K562 (cell line): ENCODE measurements around the gene CCR7. TPM values are rescaled to one million over a fixed set of nuclear protein-coding genes. Genes with fewer than 3 reads are reported as not detected.

ENCODE experiments used
- ATAC-seq: fragments of 200-7000 bp; cut with Tn5 transposase; 3 replicates; pipeline ENCODE4 v1.9.1; 2020; ENCODE audit warnings: moderate library complexity
- BruUV-seq: library from RNA; stranded (reverse); fragments of 400-500 nt; replicated peaks from 2 replicates; lab custom pipeline; 2021; lab: Mats Ljungman, UMichigan
- CTCF ChIA-PET: fragments of 300-600 bp; formaldehyde crosslinking; extraction: SDS; loops from one replicate; lab custom pipeline; 2021; ENCODE audit warnings: low intra/inter-chr PET ratio; lab: Yijun Ruan, JAX
- POLR2A ChIA-PET: fragments of 300-600, 350-650 bp; sonication (Branson Sonifier 250); formaldehyde crosslinking; extraction: SDS; loops from one replicate; lab custom pipeline; 2021; ENCODE audit warnings: antibody characterized with exemption, inconsistent platforms; lab: Yijun Ruan, JAX
- DNase-seq, 4 experiments: peaks; one replicate each; pipeline versions ENCODE4 v3.0.0 to v3.0.0-alpha.2; 2011 to 2018; ENCODE audit warnings: low spot score in 3 of 4, mixed read lengths in 3 of 4; ENCODE audit errors: extremely low read depth in 1 of 4
- FAIRE-seq: peaks from 2 replicates; lab custom pipeline; 2011; peaks lifted over from hg19 to GRCh38; lab: Jason Lieb, UNC
- H2AFZ ChIP-seq: 2 replicates; pipeline ENCODE4 v1.6.0; 2011; ENCODE audit warnings: low read depth, low read length, control low read depth, inconsistent platforms
- H3K27ac ChIP-seq: fragments of 200-600 bp; 3 replicates; pipeline ENCODE4 v1.8.0; 2011; ENCODE audit warnings: low read depth, mild to moderate bottlenecking, control low read depth, inconsistent platforms, low read length, moderate library complexity, mixed read lengths; ENCODE audit errors: extremely low read depth
- H3K27me3 ChIP-seq, 2 experiments: fragments of 300-600 bp in 1 of 2; 2 replicates in 1 of 2; 3 replicates in 1 of 2; pipeline versions ENCODE4 v1.6.0 to v1.8.0; 2011; ENCODE audit warnings: inconsistent platforms in 2 of 2, low read length in 2 of 2, mild to moderate bottlenecking in 1 of 2, mixed read lengths in 1 of 2, moderate library complexity in 1 of 2; ENCODE audit not compliant: control insufficient read depth in 2 of 2, insufficient read depth in 2 of 2
- H3K36me3 ChIP-seq: fragments of 300-600 bp; 3 replicates; pipeline ENCODE4 v1.8.0; 2011; ENCODE audit warnings: mild to moderate bottlenecking, low read length, inconsistent platforms; ENCODE audit not compliant: control insufficient read depth, insufficient read depth
- H3K4me1 ChIP-seq, 2 experiments: fragments of 200-600 bp in 1 of 2; replicated peaks in 1 of 2; 2 replicates in 1 of 2; 3 replicates in 1 of 2; pipeline versions ENCODE4 v1.5.1 to v1.8.0; 2011; ENCODE audit warnings: inconsistent platforms in 2 of 2, low read length in 2 of 2, mild to moderate bottlenecking in 1 of 2, mixed read lengths in 1 of 2, moderate library complexity in 1 of 2; ENCODE audit not compliant: control insufficient read depth in 2 of 2, insufficient read depth in 2 of 2
- H3K4me2 ChIP-seq: 2 replicates; pipeline ENCODE4 v1.6.1; 2011; ENCODE audit warnings: low read length, control low read depth, inconsistent platforms, mixed read lengths; ENCODE audit not compliant: insufficient read depth
- H3K4me3 ChIP-seq: fragments of 200-600 bp; sonication (generic), shearing (Covaris generic); 2 replicates; pipeline ENCODE4 v1.5.1; 2016; ENCODE audit warnings: control low read depth, inconsistent platforms
- H3K79me2 ChIP-seq: fragments of 200-600 bp; 3 replicates; pipeline ENCODE4 v1.8.0; 2011; ENCODE audit warnings: low read length, inconsistent platforms; ENCODE audit not compliant: control insufficient read depth, insufficient read depth
- H3K9ac ChIP-seq, 2 experiments: 2 replicates each; pipeline versions ENCODE4 v1.6.0 to v1.6.1; 2011; ENCODE audit warnings: low read depth in 2 of 2, low read length in 2 of 2, control low read depth in 1 of 2, inconsistent platforms in 1 of 2, mild to moderate bottlenecking in 1 of 2, mixed read lengths in 1 of 2; ENCODE audit not compliant: insufficient read depth in 1 of 2
- H3K9me1 ChIP-seq: one replicate; pipeline ENCODE4 v1.6.0; 2011; ENCODE audit warnings: inconsistent platforms, mild to moderate bottlenecking, low read length, moderate library complexity; ENCODE audit not compliant: control insufficient read depth, insufficient read depth
- H3K9me3 ChIP-seq: replicated peaks from 2 replicates; pipeline ENCODE4 v1.5.1; 2011; ENCODE audit warnings: low read depth, low read length, inconsistent platforms; ENCODE audit not compliant: control insufficient read depth, insufficient read depth
- H4K20me1 ChIP-seq: replicated peaks from 2 replicates; pipeline ENCODE4 v1.6.1; 2011; ENCODE audit warnings: low read length, inconsistent platforms, mixed read lengths; ENCODE audit not compliant: control insufficient read depth, insufficient read depth
- EP400 ChIP-seq: fragments of 450-650 bp; IDR thresholded peaks from 2 replicates; pipeline ENCODE4 v1.6.1; 2017; ENCODE audit warnings: antibody characterized with exemption, mild to moderate bottlenecking, moderate library complexity
- WGBS: fragments of 100-300 bp; shearing (Covaris generic); methylation state at CpG from one replicate; pipeline ENCODE4 v1.1.6; 2016; ENCODE audit warnings: low coverage, mixed read lengths; ENCODE audit not compliant: insufficient coverage; ENCODE audit errors: missing lambda C conversion rate; 5-methylcytosine and 5-hydroxymethylcytosine counted together
- in situ Hi-C: fragments of 300-500 bp; cut with MboI; formaldehyde crosslinking; loops from 4 replicates; pipeline ENCODE4 v1.15.0; 2018; ENCODE audit warnings: inconsistent platforms, mixed read lengths
- intact Hi-C: fragments of 100-400 bp; cut with micrococcal nuclease; formaldehyde crosslinking; loops from 2 replicates; pipeline ENCODE4 v1.14.2; 2022
- polyA plus RNA-seq, 8 experiments: library from polyadenylated mRNA; depleted of rRNA in 4 of 8; stranded (reverse) in 5 of 8; unstranded in 3 of 8; fragments of >200 nt; fragmentation: Nextera tagmentation in 2 of 8; fragmentation: Illumina TruSeq in 1 of 8; extraction: Ambion mirVana in 2 of 8; extraction: Trizol in 1 of 8; gene quantifications; 2 replicates each; pipeline versions ENCODE4 v1.2.1 to v1.2.3, GENCODE V29; 2011 to 2014; ENCODE audit warnings: inconsistent platforms in 1 of 8, missing spikeins in 1 of 8
- total RNA-seq, 7 experiments: library from RNA; depleted of rRNA in 6 of 7; stranded (reverse); fragments of >200 nt in 6 of 7; fragmentation: Illumina TruSeq in 2 of 7; extraction: Trizol in 2 of 7; gene quantifications; 2 replicates each; pipeline versions ENCODE4 v1.2.1 to v1.2.3, GENCODE V29; 2011 to 2021; ENCODE audit warnings: low replicate concordance in 1 of 7
- TF ChIP-seq, protein P1 (sequence below): fragments of 250-450 bp; sonication (Bioruptor Pico); IDR thresholded peaks from 2 replicates; pipeline ENCODE4 v1.8.0; 2021; ENCODE audit warnings: moderate library complexity, mild to moderate bottlenecking, inconsistent platforms

CCR7 gene
- total and polyA plus RNA-seq, 9 of the 15 experiments (the other 6 are each of a cell fraction or from before 2014, with no cell fraction given): 0.14 to 1.4 (median 0.56) TPM

DNA sequence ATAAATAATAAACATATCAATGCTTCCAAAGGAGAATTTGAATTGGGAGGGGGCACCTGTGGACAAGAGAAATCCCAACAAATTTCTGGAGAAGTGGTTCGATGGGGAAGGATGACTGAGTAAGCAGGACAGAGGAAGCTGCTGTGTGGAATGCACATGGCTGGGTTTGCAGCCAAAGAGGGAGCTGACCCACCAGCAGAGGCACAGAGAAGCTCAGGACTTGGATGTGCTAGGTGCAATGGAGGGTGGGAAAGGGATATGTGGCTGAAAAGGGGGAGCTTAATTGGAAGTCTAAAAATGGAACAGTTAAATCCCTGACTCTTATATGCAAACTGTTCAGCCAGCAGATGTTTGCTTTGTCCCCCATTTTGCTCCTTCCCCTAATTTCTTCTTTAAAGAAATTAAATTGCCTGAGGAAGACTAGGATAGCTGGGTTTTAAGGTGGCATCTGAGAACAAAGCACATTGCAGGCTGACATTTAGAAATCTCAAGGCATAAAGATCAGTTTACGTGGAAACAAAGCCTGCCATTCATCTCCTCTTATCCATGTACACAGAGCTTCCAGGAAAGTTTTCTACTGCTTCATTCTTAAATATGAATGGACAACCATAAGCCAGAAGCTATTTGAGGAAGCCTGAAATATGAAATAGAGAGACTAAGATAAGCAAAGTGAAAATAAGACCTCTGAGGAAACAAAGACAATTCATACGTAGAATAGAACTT lies 40.9 kb downstream of the CCR7 start:
- Histone ChIP-seq H3K9ac (no peak overlapping the region), H3K79me2 (no peaks in the 10 kb centered on the region), H3K27me3 (no peaks in the 10 kb centered on the region), H3K4me2 (no peak overlapping the region), H3K4me3 (no peak overlapping the region), H3K36me3 (no peaks in the 10 kb centered on the region), H3K9me3 (no peaks in the 10 kb centered on the region; the same call in 1 of the 2 replicates), H2AFZ (no peak overlapping the region), H3K4me1 (peaks cover 5 to 6% of the 10 kb centered on the region in 2 experiments; a peak in 3 of 5 replicates), H4K20me1 (no peaks in the 10 kb centered on the region), H3K27ac (no peak overlapping the region), H3K9me1 (no peaks in the 10 kb centered on the region)
- TF ChIP-seq EP400: 0 out of 2 replicates have a peak, but pooled peaks have one; percentile 1
- TF ChIP-seq, protein P1, sequence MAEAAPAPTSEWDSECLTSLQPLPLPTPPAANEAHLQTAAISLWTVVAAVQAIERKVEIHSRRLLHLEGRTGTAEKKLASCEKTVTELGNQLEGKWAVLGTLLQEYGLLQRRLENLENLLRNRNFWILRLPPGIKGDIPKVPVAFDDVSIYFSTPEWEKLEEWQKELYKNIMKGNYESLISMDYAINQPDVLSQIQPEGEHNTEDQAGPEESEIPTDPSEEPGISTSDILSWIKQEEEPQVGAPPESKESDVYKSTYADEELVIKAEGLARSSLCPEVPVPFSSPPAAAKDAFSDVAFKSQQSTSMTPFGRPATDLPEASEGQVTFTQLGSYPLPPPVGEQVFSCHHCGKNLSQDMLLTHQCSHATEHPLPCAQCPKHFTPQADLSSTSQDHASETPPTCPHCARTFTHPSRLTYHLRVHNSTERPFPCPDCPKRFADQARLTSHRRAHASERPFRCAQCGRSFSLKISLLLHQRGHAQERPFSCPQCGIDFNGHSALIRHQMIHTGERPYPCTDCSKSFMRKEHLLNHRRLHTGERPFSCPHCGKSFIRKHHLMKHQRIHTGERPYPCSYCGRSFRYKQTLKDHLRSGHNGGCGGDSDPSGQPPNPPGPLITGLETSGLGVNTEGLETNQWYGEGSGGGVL: no peak
- FAIRE-seq (no peak), ATAC-seq (no peak), DNase-seq (no peak)
- in situ Hi-C loops (no loop called here), intact Hi-C loops (no loop called here)
- BruUV-seq: no TSS peak
- WGBS: 51% methylated on average over 3 of the region's 3 CpGs
- POLR2A ChIA-PET: interaction anchor here (0.9 to 1.6 kb wide), 2 partner anchors 12 to 79 kb away, joined by 3 to 4 read pairs; no protein-coding TSS in a partner anchor
- CTCF ChIA-PET: no interaction called here
